ENCODE data around the gene MUC2.

MUC2 gene

DNA sequence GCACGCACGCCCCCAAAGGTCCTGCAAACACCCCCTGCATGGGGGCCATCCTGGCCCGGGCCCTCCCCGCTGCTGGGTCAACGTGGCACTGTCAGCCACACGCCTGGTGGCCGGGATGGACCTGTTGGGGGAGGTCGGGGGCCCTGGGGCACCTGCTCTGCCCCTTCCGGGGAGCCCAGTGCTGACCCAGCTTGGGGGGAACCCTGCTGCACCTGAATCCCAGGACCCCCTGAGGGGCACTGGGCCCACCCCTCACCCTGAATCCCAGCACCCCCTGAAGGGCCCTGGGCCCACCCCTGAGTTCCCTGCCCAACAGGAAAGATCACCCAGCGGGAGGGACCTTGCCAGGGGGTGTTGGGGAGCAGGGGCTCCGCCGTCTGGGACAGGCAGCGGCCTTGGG, 37.7 kb upstream of the MUC2 start:
- Histone ChIP-seq H3K27me3 (ENCODE audit: control insufficient read depth in 1 of 2, insufficient read depth in 2 of 2, low read length in 2 of 2) (peaks cover 0 to 8% of the 10 kb centered on the region in 2 donors), H3K4me1 (ENCODE audit: control insufficient read depth in 1 of 2, insufficient read depth in 2 of 2, low read length in 2 of 2) (no peaks in the 10 kb centered on the region), H3K9me3 (ENCODE audit: control insufficient read depth in 1 of 2, low read length in 2 of 2) (no peaks in the 10 kb centered on the region), H3K4me3 (ENCODE audit: low read depth in 1 of 2, low read length in 2 of 2) (no peak overlapping the region), H3K27ac (ENCODE audit: low read depth, low read length) (no peak overlapping the region), H3K9ac (ENCODE audit: low read depth in 1 of 2, low read length in 2 of 2) (no peak overlapping the region), H3K36me3 (ENCODE audit: control insufficient read depth in 1 of 2, insufficient read depth in 2 of 2, low read length in 2 of 2) (no peaks in the 10 kb centered on the region)

DNA sequence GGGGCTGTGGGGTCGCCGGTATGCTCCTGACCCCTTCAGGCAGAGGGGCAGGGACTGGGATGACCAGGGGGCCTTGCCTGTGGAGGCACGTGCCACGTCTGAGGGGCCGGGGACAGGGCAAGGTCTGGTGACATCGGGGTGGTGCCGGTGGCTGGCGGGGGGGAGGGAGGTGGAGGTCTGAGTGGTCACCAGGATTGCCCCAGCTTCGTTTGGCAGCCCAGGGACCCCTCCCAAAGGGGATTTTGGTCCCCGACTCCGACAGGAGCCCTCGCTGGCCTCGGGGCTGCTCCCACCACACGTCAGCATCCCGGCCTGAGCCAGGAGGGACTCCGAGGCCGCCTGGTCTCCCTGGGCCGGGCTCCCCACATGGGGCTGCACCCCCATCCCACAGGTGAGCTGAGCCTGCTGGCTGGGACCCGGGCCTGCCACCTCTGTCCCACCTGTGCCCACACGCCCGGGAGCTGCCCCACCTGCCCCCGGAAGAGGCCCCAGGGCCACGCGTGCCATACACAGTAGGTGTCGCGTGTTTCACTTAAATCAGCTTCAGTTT, 37.1 kb upstream of the MUC2 start:
- Histone ChIP-seq H3K27ac (ENCODE audit: low read depth, low read length) (no peak overlapping the region), H3K4me3 (ENCODE audit: low read depth in 1 of 2, low read length in 2 of 2) (no peak overlapping the region), H3K27me3 (ENCODE audit: control insufficient read depth in 1 of 2, insufficient read depth in 2 of 2, low read length in 2 of 2) (peaks cover 0 to 8% of the 10 kb centered on the region in 2 donors), H3K9me3 (ENCODE audit: control insufficient read depth in 1 of 2, low read length in 2 of 2) (no peaks in the 10 kb centered on the region), H3K9ac (ENCODE audit: low read depth in 1 of 2, low read length in 2 of 2) (no peak overlapping the region), H3K36me3 (ENCODE audit: control insufficient read depth in 1 of 2, insufficient read depth in 2 of 2, low read length in 2 of 2) (no peaks in the 10 kb centered on the region), H3K4me1 (ENCODE audit: control insufficient read depth in 1 of 2, insufficient read depth in 2 of 2, low read length in 2 of 2) (no peaks in the 10 kb centered on the region)

DNA sequence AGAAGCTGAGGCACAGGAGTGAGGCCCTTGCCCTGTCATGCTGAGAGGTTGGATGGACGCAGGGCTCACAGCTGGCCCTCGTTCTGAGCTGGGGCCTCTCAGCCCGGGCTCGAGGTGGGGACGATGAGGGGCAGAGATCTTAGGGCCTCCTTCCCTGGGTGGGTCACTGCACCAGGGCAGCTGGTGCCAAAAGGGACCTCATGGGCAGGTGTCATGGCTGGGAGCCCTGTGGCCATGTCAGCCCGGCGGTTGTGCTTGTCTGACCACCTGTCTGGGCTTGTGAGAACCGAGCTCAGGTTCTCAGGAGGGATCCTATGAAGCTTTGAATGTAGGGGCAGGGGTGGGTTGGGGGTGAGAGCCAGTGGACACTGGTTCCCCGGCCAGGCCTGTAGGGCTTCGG, 36.3 kb upstream of the MUC2 start:
- Histone ChIP-seq H3K27me3 (ENCODE audit: control insufficient read depth in 1 of 2, insufficient read depth in 2 of 2, low read length in 2 of 2) (peaks cover 0 to 8% of the 10 kb centered on the region in 2 donors), H3K4me3 (ENCODE audit: low read depth in 1 of 2, low read length in 2 of 2) (no peak overlapping the region), H3K36me3 (ENCODE audit: control insufficient read depth in 1 of 2, insufficient read depth in 2 of 2, low read length in 2 of 2) (no peaks in the 10 kb centered on the region), H3K9ac (ENCODE audit: low read depth in 1 of 2, low read length in 2 of 2) (no peak overlapping the region), H3K4me1 (ENCODE audit: control insufficient read depth in 1 of 2, insufficient read depth in 2 of 2, low read length in 2 of 2) (no peaks in the 10 kb centered on the region), H3K9me3 (ENCODE audit: control insufficient read depth in 1 of 2, low read length in 2 of 2) (no peaks in the 10 kb centered on the region), H3K27ac (ENCODE audit: low read depth, low read length) (no peak overlapping the region)

DNA sequence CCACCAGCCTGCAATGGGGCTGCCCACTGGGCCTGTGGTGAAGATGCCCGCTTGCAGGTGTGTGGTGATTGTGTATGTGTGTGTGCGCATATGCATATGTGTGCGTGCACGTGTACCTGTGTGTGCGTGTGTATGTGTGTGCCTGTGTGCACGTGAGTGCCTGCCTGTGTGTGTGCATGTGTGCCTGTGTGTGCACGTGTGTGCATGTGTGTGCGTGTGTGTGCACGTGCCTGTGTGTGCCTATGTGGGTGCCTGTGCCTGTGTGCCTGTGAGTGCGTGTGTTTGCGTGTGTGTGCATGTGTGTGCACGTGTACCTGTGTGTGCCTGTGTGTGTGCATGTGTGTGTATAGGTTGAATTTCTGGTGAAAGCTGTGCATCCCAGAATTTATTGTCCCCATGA, 35.8 kb upstream of the MUC2 start:
- peaks cover 0 to 8% of the 10 kb centered on the region in 2 donors for H3K27me3 ChIP-seq (ENCODE audit: control insufficient read depth in 1 of 2, insufficient read depth in 2 of 2, low read length in 2 of 2)
- no peaks in the 10 kb centered on the region for H3K9me3 ChIP-seq (ENCODE audit: control insufficient read depth in 1 of 2, low read length in 2 of 2)
- no peak overlapping the region for H3K4me3 ChIP-seq (ENCODE audit: low read depth in 1 of 2, low read length in 2 of 2)
- no peaks in the 10 kb centered on the region for H3K36me3 ChIP-seq (ENCODE audit: control insufficient read depth in 1 of 2, insufficient read depth in 2 of 2, low read length in 2 of 2)
- no peak overlapping the region for H3K9ac ChIP-seq (ENCODE audit: low read depth in 1 of 2, low read length in 2 of 2)
- no peaks in the 10 kb centered on the region for H3K4me1 ChIP-seq (ENCODE audit: control insufficient read depth in 1 of 2, insufficient read depth in 2 of 2, low read length in 2 of 2)
- no peak overlapping the region for H3K27ac ChIP-seq (ENCODE audit: low read depth, low read length)

DNA sequence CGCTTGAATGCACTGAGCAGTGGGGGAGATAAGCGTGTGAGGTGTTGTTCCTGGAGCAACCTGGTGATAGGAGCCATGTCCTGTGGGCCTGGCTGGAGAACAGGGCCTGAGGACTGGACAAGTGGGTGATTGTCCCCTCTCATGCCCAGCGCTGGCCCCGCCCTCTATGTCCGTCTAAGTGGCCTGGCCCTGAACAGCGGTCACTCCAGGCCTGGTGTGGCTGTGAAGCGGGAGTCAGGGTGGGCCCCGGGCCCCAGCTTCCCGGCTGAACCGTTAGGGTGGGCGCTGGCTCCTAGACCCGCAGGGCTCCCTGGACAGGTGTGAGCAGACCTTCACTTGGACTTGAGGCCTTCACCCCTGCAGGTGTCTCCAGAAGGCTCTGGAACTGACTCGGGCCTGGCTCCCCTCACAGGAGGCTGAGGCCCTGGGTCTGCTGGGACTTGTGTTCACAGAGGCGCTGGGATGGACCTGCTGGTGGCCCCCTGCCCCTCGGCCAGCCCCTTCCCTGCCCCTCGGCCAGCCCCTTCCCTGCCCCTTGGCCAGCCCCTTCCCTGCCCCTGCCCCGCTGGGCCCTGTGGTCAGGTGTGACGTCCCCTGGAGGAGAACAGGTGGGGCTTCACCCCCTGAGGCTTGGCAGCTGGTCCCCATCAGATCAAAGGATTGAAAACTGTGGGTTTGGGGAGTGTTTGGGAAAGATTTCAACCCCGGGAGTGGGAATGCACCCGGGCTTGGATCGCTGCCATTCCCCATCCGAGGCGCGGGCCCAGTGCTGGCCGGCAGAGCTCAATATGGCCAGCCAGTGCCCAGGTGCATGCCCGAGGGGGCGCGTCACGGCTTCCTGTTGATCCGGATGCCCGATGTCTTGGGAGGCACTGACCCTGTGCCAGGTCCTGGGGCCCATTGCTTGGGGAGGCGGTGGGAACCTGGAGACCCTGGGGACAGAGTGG, 34.9 kb upstream of the MUC2 start:
- no peak overlapping the region for H3K9ac ChIP-seq (ENCODE audit: low read depth in 1 of 2, low read length in 2 of 2)
- H3K4me1 ChIP-seq (ENCODE audit: control insufficient read depth in 1 of 2, insufficient read depth in 2 of 2, low read length in 2 of 2): no peaks in the 10 kb centered on the region
- H3K4me3 ChIP-seq (ENCODE audit: low read depth in 1 of 2, low read length in 2 of 2): no peak overlapping the region
- no peak overlapping the region for H3K27ac ChIP-seq (ENCODE audit: low read depth, low read length)
- H3K27me3 ChIP-seq (ENCODE audit: control insufficient read depth in 1 of 2, insufficient read depth in 2 of 2, low read length in 2 of 2): peaks cover 0 to 8% of the 10 kb centered on the region in 2 donors
- H3K9me3 ChIP-seq (ENCODE audit: control insufficient read depth in 1 of 2, low read length in 2 of 2): no peaks in the 10 kb centered on the region
- no peaks in the 10 kb centered on the region for H3K36me3 ChIP-seq (ENCODE audit: control insufficient read depth in 1 of 2, insufficient read depth in 2 of 2, low read length in 2 of 2)

DNA sequence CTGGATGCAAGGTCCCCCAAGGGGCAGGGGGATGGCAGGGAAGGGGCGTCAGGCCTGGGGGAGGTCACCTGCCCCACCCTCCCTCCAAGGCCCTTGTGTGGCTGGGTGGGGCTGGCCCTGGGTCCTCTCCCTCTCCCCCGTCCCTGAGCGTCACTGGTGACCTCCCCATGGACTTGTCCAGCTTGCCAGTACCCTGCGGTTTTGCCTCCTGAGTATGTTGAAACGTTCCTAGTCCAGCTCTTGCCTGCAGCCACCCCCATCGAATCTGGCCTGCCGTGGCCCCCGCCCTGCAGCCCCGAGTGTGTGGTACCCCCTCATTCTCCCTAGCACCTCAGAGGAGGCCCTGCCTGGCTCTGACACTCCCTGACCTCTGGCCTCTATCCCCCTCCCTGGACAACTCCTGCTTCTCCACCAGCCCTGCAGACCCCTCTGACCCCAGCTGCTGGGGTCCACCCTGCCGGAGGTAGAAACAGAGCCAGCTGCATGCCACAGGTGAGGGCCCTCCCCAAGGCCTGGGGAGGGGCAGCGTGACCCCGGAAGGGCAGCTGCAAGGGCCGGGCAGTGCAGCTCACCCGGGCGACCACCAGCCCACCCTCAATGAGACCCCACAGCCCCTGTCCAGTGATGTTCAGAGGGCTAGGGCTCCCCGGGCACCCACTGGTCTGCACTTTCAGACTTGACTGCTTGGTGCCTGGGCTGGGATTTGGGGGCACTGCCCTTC, 34.1 kb upstream of the MUC2 start:
- Histone ChIP-seq H3K9me3 (ENCODE audit: control insufficient read depth in 1 of 2, low read length in 2 of 2) (no peaks in the 10 kb centered on the region), H3K9ac (ENCODE audit: low read depth in 1 of 2, low read length in 2 of 2) (no peak overlapping the region), H3K27me3 (ENCODE audit: control insufficient read depth in 1 of 2, insufficient read depth in 2 of 2, low read length in 2 of 2) (peaks cover 0 to 8% of the 10 kb centered on the region in 2 donors), H3K4me1 (ENCODE audit: control insufficient read depth in 1 of 2, insufficient read depth in 2 of 2, low read length in 2 of 2) (no peaks in the 10 kb centered on the region), H3K4me3 (ENCODE audit: low read depth in 1 of 2, low read length in 2 of 2) (no peak overlapping the region), H3K27ac (ENCODE audit: low read depth, low read length) (no peak overlapping the region), H3K36me3 (ENCODE audit: control insufficient read depth in 1 of 2, insufficient read depth in 2 of 2, low read length in 2 of 2) (no peaks in the 10 kb centered on the region)

DNA sequence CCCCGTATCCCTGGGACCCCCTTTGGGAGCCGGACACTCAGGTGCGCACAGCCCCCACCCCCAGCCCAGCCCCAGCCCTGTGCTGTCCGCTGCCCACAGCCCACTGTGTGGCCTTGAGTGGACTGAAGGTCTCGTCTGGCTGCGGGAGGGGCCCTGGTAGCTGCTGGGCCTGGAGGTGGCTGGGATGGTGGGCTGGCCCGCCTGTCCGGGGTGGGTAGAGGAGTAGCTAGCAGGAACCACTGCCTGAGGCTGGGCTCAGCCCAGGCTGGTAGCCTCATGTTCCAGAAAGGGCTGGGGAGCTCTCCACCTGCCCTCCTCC, 33.6 kb upstream of the MUC2 start:
- peaks cover 0 to 8% of the 10 kb centered on the region in 2 donors for H3K27me3 ChIP-seq (ENCODE audit: control insufficient read depth in 1 of 2, insufficient read depth in 2 of 2, low read length in 2 of 2)
- H3K9ac ChIP-seq (ENCODE audit: low read depth in 1 of 2, low read length in 2 of 2): no peak overlapping the region
- no peak overlapping the region for H3K4me3 ChIP-seq (ENCODE audit: low read depth in 1 of 2, low read length in 2 of 2)
- no peaks in the 10 kb centered on the region for H3K36me3 ChIP-seq (ENCODE audit: control insufficient read depth in 1 of 2, insufficient read depth in 2 of 2, low read length in 2 of 2)
- H3K9me3 ChIP-seq (ENCODE audit: control insufficient read depth in 1 of 2, low read length in 2 of 2): no peaks in the 10 kb centered on the region
- H3K4me1 ChIP-seq (ENCODE audit: control insufficient read depth in 1 of 2, insufficient read depth in 2 of 2, low read length in 2 of 2): no peaks in the 10 kb centered on the region
- no peak overlapping the region for H3K27ac ChIP-seq (ENCODE audit: low read depth, low read length)

DNA sequence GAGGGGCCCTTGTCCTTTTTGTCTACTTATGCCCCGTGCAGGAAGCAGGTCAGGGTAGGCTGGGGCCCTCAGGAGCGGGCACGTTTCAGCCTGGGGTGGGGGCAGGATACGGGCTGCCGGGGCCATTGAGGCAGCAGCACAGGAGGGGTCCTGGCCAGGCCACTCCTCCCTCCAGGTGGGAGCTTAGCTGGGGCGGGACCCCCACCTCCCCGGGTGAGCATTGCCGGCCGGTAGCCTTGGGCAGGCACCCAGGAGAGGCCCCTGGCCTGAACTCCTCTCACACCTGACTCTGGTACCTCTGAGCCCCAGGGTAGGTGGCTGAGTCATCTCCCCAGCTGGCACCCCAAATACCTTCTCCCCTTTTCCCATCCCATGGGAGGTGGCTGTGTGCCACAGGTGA, 33.2 kb upstream of the MUC2 start:
- Histone ChIP-seq H3K4me1 (ENCODE audit: control insufficient read depth in 1 of 2, insufficient read depth in 2 of 2, low read length in 2 of 2) (no peaks in the 10 kb centered on the region), H3K9me3 (ENCODE audit: control insufficient read depth in 1 of 2, low read length in 2 of 2) (no peaks in the 10 kb centered on the region), H3K9ac (ENCODE audit: low read depth in 1 of 2, low read length in 2 of 2) (no peak overlapping the region), H3K36me3 (ENCODE audit: control insufficient read depth in 1 of 2, insufficient read depth in 2 of 2, low read length in 2 of 2) (no peaks in the 10 kb centered on the region), H3K27me3 (ENCODE audit: control insufficient read depth in 1 of 2, insufficient read depth in 2 of 2, low read length in 2 of 2) (peaks cover 0 to 8% of the 10 kb centered on the region in 2 donors), H3K27ac (ENCODE audit: low read depth, low read length) (no peak overlapping the region), H3K4me3 (ENCODE audit: low read depth in 1 of 2, low read length in 2 of 2) (no peak overlapping the region)

DNA sequence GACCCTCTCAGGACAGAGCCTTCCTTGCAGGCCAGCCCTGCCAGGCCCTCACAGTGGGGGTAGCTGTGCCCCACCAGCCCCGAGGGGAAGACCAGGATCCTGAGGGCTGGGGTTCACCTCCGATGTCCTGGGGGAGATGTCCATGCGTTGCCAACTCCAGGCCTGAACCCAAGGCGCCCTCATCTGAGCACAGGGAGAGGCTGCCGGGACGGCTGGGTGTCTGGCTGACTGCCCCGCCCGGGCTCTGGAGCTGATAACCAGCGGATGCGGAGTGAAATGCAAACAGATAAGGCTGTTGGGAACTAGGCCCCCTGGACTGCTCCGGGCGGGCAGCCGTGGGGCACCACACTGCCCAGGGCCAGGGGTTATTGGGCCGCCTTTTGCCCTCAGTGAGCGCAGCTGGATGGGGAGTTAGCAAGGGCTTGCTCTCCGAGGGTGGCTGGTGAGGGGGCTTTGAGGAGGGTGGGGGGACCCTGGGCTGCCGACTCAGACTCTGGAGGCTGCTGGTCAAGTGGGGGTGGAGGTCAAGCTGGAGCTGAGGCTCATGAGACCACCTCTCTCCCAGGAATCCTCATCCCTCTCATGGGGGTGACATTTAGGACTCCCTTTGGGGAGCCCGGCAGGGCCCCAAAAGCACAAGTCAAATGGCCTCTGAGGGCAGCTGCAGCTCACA, 32.6 kb upstream of the MUC2 start:
- Histone ChIP-seq H3K4me1 (ENCODE audit: control insufficient read depth in 1 of 2, insufficient read depth in 2 of 2, low read length in 2 of 2) (no peaks in the 10 kb centered on the region), H3K4me3 (ENCODE audit: low read depth in 1 of 2, low read length in 2 of 2) (no peak overlapping the region), H3K27me3 (ENCODE audit: control insufficient read depth in 1 of 2, insufficient read depth in 2 of 2, low read length in 2 of 2) (peaks cover 0 to 8% of the 10 kb centered on the region in 2 donors), H3K9ac (ENCODE audit: low read depth in 1 of 2, low read length in 2 of 2) (no peak overlapping the region), H3K36me3 (ENCODE audit: control insufficient read depth in 1 of 2, insufficient read depth in 2 of 2, low read length in 2 of 2) (no peaks in the 10 kb centered on the region), H3K27ac (ENCODE audit: low read depth, low read length) (no peak overlapping the region), H3K9me3 (ENCODE audit: control insufficient read depth in 1 of 2, low read length in 2 of 2) (no peaks in the 10 kb centered on the region)
